ENCODE measurements around the gene APOLD1. TPM values are rescaled to one million over a fixed set of nuclear protein-coding genes. Genes with fewer than 3 reads are reported as not detected.

Gene APOLD1
- polyA plus RNA-seq, 3 donors = 0.08 to 0.21 TPM; not detected in 1

DNA sequence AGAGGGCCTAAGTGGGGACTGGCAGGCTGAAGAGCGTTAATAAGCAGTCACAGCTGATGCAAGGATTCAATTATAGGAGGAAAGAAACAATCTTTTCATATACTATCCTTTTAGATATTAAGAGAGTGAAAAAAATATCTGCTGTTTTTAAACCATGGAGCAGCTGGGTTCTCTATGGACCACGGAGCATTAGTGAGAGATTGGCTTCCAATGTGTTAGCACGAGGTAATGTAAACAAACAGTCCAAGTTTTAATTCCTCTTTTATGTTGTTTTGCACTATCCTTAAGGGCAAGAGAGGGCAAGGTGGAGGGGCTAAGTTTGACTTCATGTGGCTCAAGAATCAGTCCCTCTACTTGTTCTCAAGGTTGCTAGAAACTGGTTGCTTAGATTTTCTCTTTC lies 37.4 kb upstream of the APOLD1 start:
- Histone ChIP-seq H3K4me2 (replicated peaks; ENCODE audit: extremely low read depth, low read length, poor library complexity, severe bottlenecking) (no peak overlapping the region), H3K36me3 (replicated peaks in 1 of 2; ENCODE audit: control insufficient read depth in 1 of 2, insufficient read depth in 2 of 2, low read length in 2 of 2) (peaks cover 9 to 39% of the 10 kb centered on the region in 2 donors), H3K27me3 (ENCODE audit: control insufficient read depth in 2 of 2, insufficient read depth in 2 of 2, low read length in 2 of 2) (no peaks in the 10 kb centered on the region), H3K4me1 (ENCODE audit: control insufficient read depth in 1 of 2, insufficient read depth in 2 of 2, low read length in 2 of 2) (no peaks in the 10 kb centered on the region), H2AFZ (ENCODE audit: insufficient read depth, low read depth, low read length, poor library complexity, severe bottlenecking) (no peak overlapping the region), H3K4me3 (replicated peaks in 1 of 3; ENCODE audit: low read depth in 2 of 3, low read length in 3 of 3) (no peak overlapping the region), H4K20me1 (ENCODE audit: insufficient read depth, low read length) (no peaks in the 10 kb centered on the region), H3K79me2 (ENCODE audit: insufficient read depth, low read length) (peaks cover 41% of the 10 kb centered on the region), H3K9ac (ENCODE audit: insufficient read depth, low read length, poor library complexity, severe bottlenecking) (no peak overlapping the region), H3K27ac (ENCODE audit: low read depth in 1 of 2, low read length in 2 of 2) (peak overlapping the region in 1 of 2 donors; percentile 6), H3K9me3 (replicated peaks in 1 of 2; ENCODE audit: control insufficient read depth in 1 of 2, insufficient read depth in 1 of 2, low read length in 2 of 2) (no peaks in the 10 kb centered on the region)
- 83% methylated on average over 1 of the region's 3 CpGs for WGBS (ENCODE audit: insufficient coverage)
- Mint-ChIP-seq H3K4me1 (no peaks in the 10 kb centered on the region), H3K4me3 (no peak overlapping the region), H3K27ac (peak overlapping the region in 2 of 7 donors; percentile 12 to 17), H3K27me3 (ENCODE audit: low read depth in 3 of 3) (no peaks in the 10 kb centered on the region), H3K9me3 (no peaks in the 10 kb centered on the region), H3K36me3 (peaks cover 24 to 52% of the 10 kb centered on the region in 2 donors)
- TF ChIP-seq, protein P1, sequence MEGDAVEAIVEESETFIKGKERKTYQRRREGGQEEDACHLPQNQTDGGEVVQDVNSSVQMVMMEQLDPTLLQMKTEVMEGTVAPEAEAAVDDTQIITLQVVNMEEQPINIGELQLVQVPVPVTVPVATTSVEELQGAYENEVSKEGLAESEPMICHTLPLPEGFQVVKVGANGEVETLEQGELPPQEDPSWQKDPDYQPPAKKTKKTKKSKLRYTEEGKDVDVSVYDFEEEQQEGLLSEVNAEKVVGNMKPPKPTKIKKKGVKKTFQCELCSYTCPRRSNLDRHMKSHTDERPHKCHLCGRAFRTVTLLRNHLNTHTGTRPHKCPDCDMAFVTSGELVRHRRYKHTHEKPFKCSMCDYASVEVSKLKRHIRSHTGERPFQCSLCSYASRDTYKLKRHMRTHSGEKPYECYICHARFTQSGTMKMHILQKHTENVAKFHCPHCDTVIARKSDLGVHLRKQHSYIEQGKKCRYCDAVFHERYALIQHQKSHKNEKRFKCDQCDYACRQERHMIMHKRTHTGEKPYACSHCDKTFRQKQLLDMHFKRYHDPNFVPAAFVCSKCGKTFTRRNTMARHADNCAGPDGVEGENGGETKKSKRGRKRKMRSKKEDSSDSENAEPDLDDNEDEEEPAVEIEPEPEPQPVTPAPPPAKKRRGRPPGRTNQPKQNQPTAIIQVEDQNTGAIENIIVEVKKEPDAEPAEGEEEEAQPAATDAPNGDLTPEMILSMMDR (IDR thresholded peaks at IDR 0.05) = no peak
- intact Hi-C loops (cut with micrococcal nuclease) = no loop called here
- no peak for DNase-seq

DNA sequence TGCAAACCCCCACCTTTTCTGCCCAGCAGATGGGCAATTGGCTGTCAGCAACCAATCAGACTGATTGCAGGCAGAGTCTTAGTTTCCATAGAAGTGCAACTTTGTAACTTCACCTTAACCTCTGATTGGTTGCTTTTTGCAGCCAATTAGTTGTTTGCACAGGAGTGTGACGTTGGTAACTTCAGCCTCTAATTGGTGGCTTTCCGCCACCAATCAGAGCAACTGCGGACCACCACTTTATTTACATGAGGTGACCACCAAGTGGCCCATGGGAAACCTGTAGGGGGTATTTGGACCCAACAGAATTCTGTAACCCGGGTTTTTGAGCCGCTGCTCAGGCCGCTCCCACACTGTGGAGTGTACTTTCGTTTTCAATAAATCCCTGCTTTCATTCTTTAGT lies 36.0 kb upstream of the APOLD1 start:
- H3K4me2 ChIP-seq (replicated peaks; ENCODE audit: extremely low read depth, low read length, poor library complexity, severe bottlenecking) = no peak overlapping the region
- H3K79me2 ChIP-seq (ENCODE audit: insufficient read depth, low read length) = peaks cover 29% of the 10 kb centered on the region
- TF ChIP-seq, protein P1 (IDR thresholded peaks at IDR 0.05) = no peak
- H3K4me3 ChIP-seq (replicated peaks in 1 of 3; ENCODE audit: low read depth in 2 of 3, low read length in 3 of 3) = no peak overlapping the region
- H3K36me3 ChIP-seq (replicated peaks in 1 of 2; ENCODE audit: control insufficient read depth in 1 of 2, insufficient read depth in 2 of 2, low read length in 2 of 2) = peaks cover 0 to 31% of the 10 kb centered on the region in 2 donors
- Mint-ChIP-seq H3K9me3 (no peaks in the 10 kb centered on the region), H3K27ac (peak overlapping the region in 1 of 7 donors; percentile 42), H3K4me1 (no peaks in the 10 kb centered on the region), H3K4me3 (no peak overlapping the region), H3K27me3 (ENCODE audit: low read depth in 3 of 3) (no peaks in the 10 kb centered on the region), H3K36me3 (peaks cover 22 to 41% of the 10 kb centered on the region in 2 donors)
- intact Hi-C loops (cut with micrococcal nuclease) = no loop called here
- peak overlapping the region in 1 of 2 donors; percentile 18 for H3K27ac ChIP-seq (ENCODE audit: low read depth in 1 of 2, low read length in 2 of 2)
- H2AFZ ChIP-seq (ENCODE audit: insufficient read depth, low read depth, low read length, poor library complexity, severe bottlenecking) = no peak overlapping the region
- no peak overlapping the region for H3K9ac ChIP-seq (ENCODE audit: insufficient read depth, low read length, poor library complexity, severe bottlenecking)
- no peak for DNase-seq
- 96% methylated on average over 3 of the region's 7 CpGs for WGBS (ENCODE audit: insufficient coverage)
- H4K20me1 ChIP-seq (ENCODE audit: insufficient read depth, low read length) = no peaks in the 10 kb centered on the region
- no peaks in the 10 kb centered on the region for H3K9me3 ChIP-seq (replicated peaks in 1 of 2; ENCODE audit: control insufficient read depth in 1 of 2, insufficient read depth in 1 of 2, low read length in 2 of 2)
- no peaks in the 10 kb centered on the region for H3K27me3 ChIP-seq (ENCODE audit: control insufficient read depth in 2 of 2, insufficient read depth in 2 of 2, low read length in 2 of 2)
- H3K4me1 ChIP-seq (ENCODE audit: control insufficient read depth in 1 of 2, insufficient read depth in 2 of 2, low read length in 2 of 2) = no peaks in the 10 kb centered on the region
